ENCODE data around the gene RHOD. TPM values are rescaled to one million over a fixed set of nuclear protein-coding genes. Genes with fewer than 3 reads are reported as not detected.

The RHOD gene
- total RNA-seq, result 10 to 100 TPM; 17.1 to 18.1 TPM
- 7.7 TPM for polyA plus RNA-seq (2013, experiment 1 of 2)
- 7.7 TPM for polyA plus RNA-seq (2013, experiment 2 of 2)
- long read RNA-seq, experiment 1, transcript RHOD-201 (5 exons, 1,129 nt), result major isoform, 5 of 6 reads
- long read RNA-seq, experiment 1, partial matches to known transcripts, result 0 of 6 reads
- long read RNA-seq, experiment 1, other reads (novel, unspliced or antisense), result 1 of 6 reads
- long read RNA-seq, experiment 2, transcript RHOD-201 (5 exons, 1,129 nt), result major isoform, 19 of 25 reads
- long read RNA-seq, experiment 2, partial matches to known transcripts, result 2 of 25 reads
- long read RNA-seq, experiment 2, other reads (novel, unspliced or antisense), result 4 of 25 reads
- long read RNA-seq, experiment 3, transcript RHOD-201 (5 exons, 1,129 nt), result major isoform, 22 of 26 reads
- long read RNA-seq, experiment 3, partial matches to known transcripts, result 2 of 26 reads
- long read RNA-seq, experiment 3, other reads (novel, unspliced or antisense), result 2 of 26 reads
- long read RNA-seq, experiment 4, transcript RHOD-201 (5 exons, 1,129 nt), result major isoform, 5 of 5 reads
- long read RNA-seq, experiment 4, partial matches to known transcripts, result 0 of 5 reads
- long read RNA-seq, experiment 4, other reads (novel, unspliced or antisense), result 0 of 5 reads

- TF ChIP-seq CTCF (conservative IDR thresholded peaks at IDR 0.05), result no peak
- 12 to 21% methylated on average over 17 to 72 of the region's 72 CpGs for WGBS, 2 experiments (ENCODE audit: insufficient coverage in 1 of 2, insufficient read length in 1 of 2)
- H3K27me3 ChIP-seq (ENCODE audit: control insufficient read depth, insufficient read depth, low read length, poor library complexity, severe bottlenecking), result no peaks in the 10 kb centered on the region
- no peaks in the 10 kb centered on the region for H3K9me3 ChIP-seq (ENCODE audit: control insufficient read depth, low read length)
- H3K4me1 ChIP-seq (ENCODE audit: control insufficient read depth, insufficient read depth, low read length), result peaks cover 19% of the 10 kb centered on the region
- Mint-ChIP-seq H3K36me3 (ENCODE audit: low read depth) (peaks cover 3% of the 10 kb centered on the region), H3K9me3 (no peaks in the 10 kb centered on the region), H3K27me3 (ENCODE audit: insufficient read depth) (no peaks in the 10 kb centered on the region), H3K4me3 (peak within 1 kb of the TSS; percentile 64), H3K27ac (peak within 1 kb of the TSS; percentile 89), H3K4me1 (peaks cover 15% of the 10 kb centered on the region)
- no peak within 1 kb of the TSS for H3K27ac ChIP-seq (ENCODE audit: low read depth, low read length)
- DNase-seq, result peak; percentile 90
- H3K9ac ChIP-seq (ENCODE audit: extremely low read depth, low read length, poor library complexity, severe bottlenecking), result peak within 1 kb of the TSS; percentile 51
- H3K4me3 ChIP-seq (ENCODE audit: low read length), result peak within 1 kb of the TSS; percentile 83
- H3K36me3 ChIP-seq (ENCODE audit: control insufficient read depth, insufficient read depth, low read length), result no peaks in the 10 kb centered on the region
These were observed at the start of gene RHOD for GRCh38 chr11:67056267-67057204. Gene RHOD, plus strand, starts transcription at chr11:67056847. Its CDS starts 56 bp downstream, at chr11:67056903.

GRCh38 chr11:67007126-67007525 is 49.5 kb upstream of the RHOD start:
- Histone ChIP-seq H3K36me3 (ENCODE audit: control insufficient read depth, insufficient read depth, low read length) (no peaks in the 10 kb centered on the region), H3K27me3 (ENCODE audit: control insufficient read depth, insufficient read depth, low read length, poor library complexity, severe bottlenecking) (no peaks in the 10 kb centered on the region), H3K9me3 (ENCODE audit: control insufficient read depth, low read length) (no peaks in the 10 kb centered on the region), H3K9ac (ENCODE audit: extremely low read depth, low read length, poor library complexity, severe bottlenecking) (no peak overlapping the region), H3K27ac (ENCODE audit: low read depth, low read length) (no peak overlapping the region), H3K4me3 (ENCODE audit: low read length) (peak overlapping the region; percentile 27), H3K4me1 (ENCODE audit: control insufficient read depth, insufficient read depth, low read length) (no peaks in the 10 kb centered on the region)
- H3K4me1 Mint-ChIP-seq, result peaks cover 6% of the 10 kb centered on the region
- 95 to 100% methylated on average over 6 of the region's 7 CpGs for WGBS, 2 experiments (ENCODE audit: insufficient coverage in 1 of 2, insufficient read length in 1 of 2)
- H3K36me3 Mint-ChIP-seq (ENCODE audit: low read depth), result no peaks in the 10 kb centered on the region
- DNase-seq, result no peak
- no peak for TF ChIP-seq CTCF (conservative IDR thresholded peaks at IDR 0.05)
- no peaks in the 10 kb centered on the region for H3K9me3 Mint-ChIP-seq
- H3K27ac Mint-ChIP-seq, result peak overlapping the region; percentile 77
- H3K27me3 Mint-ChIP-seq (ENCODE audit: insufficient read depth), result no peaks in the 10 kb centered on the region
- no peak overlapping the region for H3K4me3 Mint-ChIP-seq

- Histone ChIP-seq H3K4me3 (ENCODE audit: low read length) (no peak overlapping the region), H3K27ac (ENCODE audit: low read depth, low read length) (no peak overlapping the region), H3K4me1 (ENCODE audit: control insufficient read depth, insufficient read depth, low read length) (no peaks in the 10 kb centered on the region), H3K9ac (ENCODE audit: extremely low read depth, low read length, poor library complexity, severe bottlenecking) (no peak overlapping the region), H3K9me3 (ENCODE audit: control insufficient read depth, low read length) (no peaks in the 10 kb centered on the region), H3K36me3 (ENCODE audit: control insufficient read depth, insufficient read depth, low read length) (no peaks in the 10 kb centered on the region), H3K27me3 (ENCODE audit: control insufficient read depth, insufficient read depth, low read length, poor library complexity, severe bottlenecking) (no peaks in the 10 kb centered on the region)
- no peak overlapping the region for H3K27ac Mint-ChIP-seq
- WGBS, 2 experiments (ENCODE audit: insufficient coverage in 1 of 2, insufficient read length in 1 of 2), result 94 to 95% methylated on average over 2 to 7 of the region's 7 CpGs
- no peaks in the 10 kb centered on the region for H3K27me3 Mint-ChIP-seq (ENCODE audit: insufficient read depth)
- no peak for TF ChIP-seq CTCF (conservative IDR thresholded peaks at IDR 0.05)
- DNase-seq, result no peak
- H3K4me3 Mint-ChIP-seq, result no peak overlapping the region
- H3K36me3 Mint-ChIP-seq (ENCODE audit: low read depth), result no peaks in the 10 kb centered on the region
- H3K4me1 Mint-ChIP-seq, result no peaks in the 10 kb centered on the region
- no peaks in the 10 kb centered on the region for H3K9me3 Mint-ChIP-seq
These were observed 46.2 kb upstream of the RHOD start for GRCh38 chr11:67010296-67010905.
